ENCODE results near the gene TMPRSS2.

TMPRSS2 gene

DNA sequence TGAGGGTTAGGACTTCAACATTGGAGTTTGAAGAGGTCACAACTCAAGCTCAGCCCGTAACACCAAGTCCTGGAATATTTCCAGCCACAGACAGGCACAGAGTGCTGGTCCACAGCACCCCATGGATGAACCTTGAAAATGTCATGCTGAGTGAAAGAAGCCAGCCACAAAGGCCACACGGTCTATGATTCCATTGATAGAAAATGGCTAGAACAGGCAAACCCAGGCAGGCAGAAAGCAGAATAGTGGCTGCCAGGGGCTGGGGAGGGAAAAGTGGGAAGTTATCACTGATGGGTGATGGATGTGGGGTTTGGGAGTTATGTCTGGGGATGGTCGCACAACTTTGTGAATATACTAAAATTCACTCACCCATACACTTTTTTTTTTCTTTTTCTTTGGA, 60.6 kb downstream of the TMPRSS2 start:
- no peak for DNase-seq (ENCODE audit: low spot score)

DNA sequence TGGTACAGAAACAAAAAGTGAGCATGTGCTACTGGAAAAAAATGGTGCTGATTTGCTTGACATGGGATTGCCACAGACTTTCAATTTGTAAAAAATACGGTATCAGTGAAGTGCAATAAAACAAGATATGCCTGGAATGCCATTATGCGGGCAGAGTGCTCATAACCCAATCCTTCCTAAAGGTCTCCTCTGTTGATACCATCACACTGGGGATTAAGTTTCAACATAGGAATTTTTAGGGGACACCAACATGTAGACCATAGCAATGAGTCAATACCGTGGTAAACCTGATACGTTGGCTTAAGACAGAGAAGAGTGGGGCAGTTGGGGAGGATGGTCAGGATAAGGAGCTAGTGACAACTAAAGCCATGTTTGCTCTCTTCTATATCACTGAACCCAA, 61.4 kb downstream of the TMPRSS2 start:
- DNase-seq (ENCODE audit: low spot score): peak; percentile 55

DNA sequence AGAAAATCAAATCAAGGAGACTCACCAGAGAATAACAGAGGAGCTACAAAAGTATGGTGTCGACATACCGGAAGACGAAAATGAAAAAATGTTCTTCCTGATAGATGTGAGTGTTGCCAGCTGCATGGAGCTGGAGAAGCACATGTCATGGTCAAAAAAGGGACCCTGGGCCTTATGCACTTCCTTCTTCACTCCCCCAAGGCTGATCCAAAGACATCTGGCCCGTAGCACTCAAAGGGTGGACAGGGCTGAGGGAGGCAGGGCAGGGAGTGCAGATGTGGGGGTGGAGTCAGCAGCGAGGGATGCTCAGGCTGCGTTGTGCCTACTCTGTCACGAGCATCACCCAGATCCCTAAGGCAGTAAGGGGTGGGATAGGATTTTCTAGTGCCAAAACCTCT, 62.5 kb downstream of the TMPRSS2 start:
- no peak for DNase-seq (ENCODE audit: low spot score)

DNA sequence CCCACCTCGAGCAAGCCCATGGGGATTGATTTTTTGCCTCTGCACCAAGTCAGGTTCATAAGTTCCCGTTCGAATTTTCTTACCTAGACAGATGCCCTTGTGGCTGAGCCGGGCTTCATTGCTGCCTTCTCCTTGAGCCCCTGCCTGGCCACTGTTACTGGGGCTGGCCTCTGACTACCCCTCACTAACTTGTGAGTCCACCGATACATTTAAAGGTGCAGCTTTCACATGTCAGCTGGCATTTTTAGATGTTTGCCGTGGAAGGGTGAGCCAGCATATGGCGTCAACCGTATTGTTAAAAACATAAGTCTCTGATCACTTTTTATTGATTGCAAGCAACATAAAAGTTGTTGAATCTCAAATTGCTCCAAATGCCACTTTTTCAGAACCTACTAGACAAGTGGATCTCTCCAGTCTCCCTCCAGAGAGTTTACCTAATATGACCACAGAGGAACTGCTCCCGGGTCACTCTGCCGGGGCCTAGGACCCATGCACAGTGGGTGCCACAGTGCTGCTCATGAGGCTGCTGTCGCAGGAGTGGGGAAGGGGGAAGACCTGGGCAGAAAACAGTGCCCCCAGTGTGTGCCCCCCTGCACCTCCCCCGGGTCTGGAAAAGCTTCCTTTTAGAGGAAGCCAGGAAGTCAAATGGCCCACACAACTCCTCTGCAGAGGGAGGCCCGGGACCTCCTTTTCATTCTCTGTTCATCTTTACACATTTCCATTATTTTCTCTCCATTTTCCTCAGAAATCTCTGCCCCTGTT, 63.1 kb downstream of the TMPRSS2 start:
- DNase-seq (ENCODE audit: low spot score): no peak

DNA sequence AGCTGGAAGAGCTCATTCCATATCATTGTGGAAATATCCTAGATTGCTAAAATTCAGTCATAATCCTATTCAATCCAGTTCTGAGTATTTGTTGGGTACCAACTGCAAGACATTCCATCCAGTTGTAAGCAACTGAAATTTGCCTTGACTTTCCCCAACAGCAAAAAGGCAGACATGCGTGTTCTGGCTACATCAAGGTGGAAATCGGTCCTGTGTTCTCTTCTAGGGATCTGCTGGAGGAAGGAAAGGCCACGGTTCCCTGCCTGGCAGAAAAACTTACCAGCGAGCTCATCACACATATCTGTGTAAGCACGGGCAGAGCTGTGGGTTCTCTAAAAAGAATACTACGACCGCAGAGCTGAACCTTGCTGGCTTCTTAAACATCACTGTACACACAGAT, 64.4 kb downstream of the TMPRSS2 start:
- no peak for DNase-seq (ENCODE audit: low spot score)

DNA sequence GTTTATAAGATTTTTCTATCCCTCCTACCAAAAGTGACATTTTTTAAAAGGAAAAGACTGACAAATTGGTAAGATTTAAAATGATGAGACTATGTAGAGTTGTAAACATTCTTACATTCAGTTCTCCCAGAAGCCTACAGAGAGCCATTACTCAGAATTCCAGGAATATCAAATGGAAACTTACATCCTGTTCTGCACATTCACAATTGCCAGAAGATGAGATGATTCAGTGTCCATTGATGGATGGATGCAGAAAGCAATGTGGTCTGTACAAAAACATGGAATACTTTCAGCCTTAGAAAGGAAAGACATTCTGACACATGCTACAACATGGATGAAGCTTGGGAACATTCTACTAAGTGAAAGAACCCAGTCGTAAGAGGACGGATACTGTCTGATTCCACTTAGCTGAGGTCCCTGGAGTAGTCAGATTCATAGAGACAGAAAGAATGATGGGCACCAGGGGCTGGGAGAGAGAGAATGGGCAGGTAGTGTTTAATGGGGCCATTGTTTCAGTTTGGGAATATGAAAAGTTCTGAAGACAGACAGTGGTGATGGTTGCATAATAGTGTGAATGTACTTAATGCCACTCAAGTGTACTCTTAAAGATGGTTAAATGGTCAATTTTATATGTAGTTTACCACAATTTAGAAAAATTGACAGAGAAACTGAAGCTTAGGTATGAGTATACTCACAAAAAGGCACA, 65.3 kb downstream of the TMPRSS2 start:
- DNase-seq (ENCODE audit: low spot score): no peak

DNA sequence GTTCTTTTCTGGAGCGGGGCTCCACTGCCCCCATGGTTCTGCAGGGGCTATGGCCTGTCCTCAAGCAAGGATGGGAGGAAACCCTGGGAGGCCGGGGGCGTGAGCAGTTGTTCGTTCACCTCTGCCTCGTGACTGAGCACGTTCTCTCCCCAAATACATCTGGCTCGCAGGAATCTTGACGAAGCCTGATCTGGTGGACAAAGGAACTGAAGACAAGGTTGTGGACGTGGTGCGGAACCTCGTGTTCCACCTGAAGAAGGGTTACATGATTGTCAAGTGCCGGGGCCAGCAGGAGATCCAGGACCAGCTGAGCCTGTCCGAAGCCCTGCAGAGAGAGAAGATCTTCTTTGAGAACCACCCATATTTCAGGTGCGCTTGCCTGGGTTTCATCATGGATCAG, 66.4 kb downstream of the TMPRSS2 start:
- DNase-seq (ENCODE audit: low spot score): no peak

DNA sequence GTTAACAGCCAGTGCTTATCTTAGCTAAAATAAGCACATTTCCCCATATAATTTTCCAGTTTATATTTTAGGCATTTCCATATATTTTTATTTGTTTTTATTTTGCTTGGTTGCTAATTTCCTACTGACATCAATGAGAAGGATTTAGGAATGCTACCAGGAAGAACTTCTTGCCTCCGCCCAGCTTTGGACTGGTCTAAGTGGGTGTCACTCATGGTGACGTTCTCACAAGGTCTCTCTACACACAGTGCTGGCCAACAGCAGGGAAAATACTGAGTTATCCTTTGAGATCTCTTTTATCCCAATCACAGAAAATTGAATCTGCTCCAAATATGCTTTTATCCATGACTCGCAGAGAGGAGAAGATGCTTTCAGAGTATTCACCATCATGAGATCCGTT, 68.7 kb downstream of the TMPRSS2 start:
- DNase-seq (ENCODE audit: low spot score): no peak

DNA sequence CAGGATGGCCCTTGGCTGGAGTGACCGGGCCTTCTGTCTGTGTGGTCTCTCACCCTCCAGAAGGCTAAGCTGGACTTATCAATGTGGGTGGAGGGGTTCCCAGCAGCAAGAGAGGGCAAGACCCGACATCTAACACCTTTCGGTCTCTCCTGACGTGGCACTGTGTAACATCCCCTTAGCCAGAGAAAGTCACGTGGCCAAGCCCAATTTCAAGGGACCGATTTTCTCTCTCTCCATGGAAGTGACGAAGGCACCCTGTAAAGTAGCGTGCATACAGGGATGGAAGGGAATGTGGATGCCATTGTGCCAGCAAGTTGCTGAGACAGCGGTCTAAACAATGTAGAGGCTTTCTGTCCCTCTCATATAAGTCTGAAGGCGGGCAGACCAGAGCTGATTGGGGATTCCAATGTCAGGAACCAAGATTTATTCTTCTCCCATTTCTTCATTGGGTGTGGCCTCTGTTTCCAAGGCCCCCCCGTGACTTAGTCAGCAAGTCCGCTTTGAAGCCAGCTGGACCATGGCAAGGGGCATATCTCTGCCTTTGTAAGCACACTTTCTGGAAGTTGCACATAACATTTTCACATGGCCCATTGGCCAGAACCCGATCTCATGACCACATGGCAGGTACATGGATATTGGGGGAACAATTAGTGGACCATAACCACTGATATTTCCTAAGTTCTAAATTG, 69.4 kb downstream of the TMPRSS2 start:
- no peak for DNase-seq (ENCODE audit: low spot score)

DNA sequence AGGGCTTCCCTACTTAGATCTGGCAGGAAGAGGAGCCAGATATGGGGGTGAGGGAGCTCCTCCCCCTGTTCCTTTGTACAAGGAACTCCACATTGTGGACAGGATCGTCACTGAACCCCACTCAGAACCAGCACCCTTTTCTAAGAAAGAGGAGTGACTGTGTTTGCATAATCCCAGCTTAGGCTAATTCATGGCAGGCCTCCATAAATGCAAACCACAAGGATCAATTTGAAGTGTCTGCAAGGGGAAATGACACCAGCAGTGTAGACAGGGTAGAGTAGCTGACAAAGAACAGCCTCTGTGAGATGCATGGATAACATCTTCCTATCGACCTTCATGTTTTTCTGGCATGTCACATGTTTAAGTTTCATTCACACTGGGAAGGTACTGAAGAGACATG, 70.2 kb downstream of the TMPRSS2 start:
- DNase-seq (ENCODE audit: low spot score): no peak

DNA sequence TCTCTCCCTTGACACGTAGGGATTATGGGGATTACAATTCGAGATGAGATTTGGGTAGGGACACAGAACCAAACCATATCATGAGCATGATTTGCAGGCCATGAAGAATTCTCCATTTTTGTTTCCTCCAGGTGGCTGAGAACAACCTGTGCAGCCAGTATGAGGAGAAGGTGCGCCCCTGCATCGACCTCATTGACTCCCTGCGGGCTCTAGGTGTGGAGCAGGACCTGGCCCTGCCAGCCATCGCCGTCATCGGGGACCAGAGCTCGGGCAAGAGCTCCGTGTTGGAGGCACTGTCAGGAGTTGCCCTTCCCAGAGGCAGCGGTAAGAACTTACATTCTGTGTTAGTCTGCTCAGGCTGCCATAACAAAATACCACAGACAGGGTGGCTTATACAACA, 72.3 kb downstream of the TMPRSS2 start:
- no peak for DNase-seq (ENCODE audit: low spot score)

DNA sequence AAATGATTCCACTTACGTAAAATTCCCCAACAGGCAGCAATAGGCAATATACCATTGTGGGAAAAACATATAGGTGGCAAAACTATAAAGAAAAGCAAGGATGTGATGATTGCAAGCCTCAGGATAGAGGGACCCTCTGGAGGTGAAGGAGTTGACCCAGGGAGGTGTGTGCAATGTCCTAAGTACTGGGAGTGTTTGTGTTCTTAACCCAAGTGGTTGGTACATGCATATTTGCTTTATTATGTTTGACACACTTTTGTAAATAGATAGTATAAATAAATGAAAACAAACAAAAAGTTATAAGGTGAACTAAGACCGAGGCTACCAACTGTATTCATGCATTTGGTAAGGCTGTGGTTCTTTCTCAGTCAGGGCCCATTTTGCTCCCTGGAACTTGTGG, 74.4 kb downstream of the TMPRSS2 start:
- no peak for DNase-seq (ENCODE audit: low spot score)

DNA sequence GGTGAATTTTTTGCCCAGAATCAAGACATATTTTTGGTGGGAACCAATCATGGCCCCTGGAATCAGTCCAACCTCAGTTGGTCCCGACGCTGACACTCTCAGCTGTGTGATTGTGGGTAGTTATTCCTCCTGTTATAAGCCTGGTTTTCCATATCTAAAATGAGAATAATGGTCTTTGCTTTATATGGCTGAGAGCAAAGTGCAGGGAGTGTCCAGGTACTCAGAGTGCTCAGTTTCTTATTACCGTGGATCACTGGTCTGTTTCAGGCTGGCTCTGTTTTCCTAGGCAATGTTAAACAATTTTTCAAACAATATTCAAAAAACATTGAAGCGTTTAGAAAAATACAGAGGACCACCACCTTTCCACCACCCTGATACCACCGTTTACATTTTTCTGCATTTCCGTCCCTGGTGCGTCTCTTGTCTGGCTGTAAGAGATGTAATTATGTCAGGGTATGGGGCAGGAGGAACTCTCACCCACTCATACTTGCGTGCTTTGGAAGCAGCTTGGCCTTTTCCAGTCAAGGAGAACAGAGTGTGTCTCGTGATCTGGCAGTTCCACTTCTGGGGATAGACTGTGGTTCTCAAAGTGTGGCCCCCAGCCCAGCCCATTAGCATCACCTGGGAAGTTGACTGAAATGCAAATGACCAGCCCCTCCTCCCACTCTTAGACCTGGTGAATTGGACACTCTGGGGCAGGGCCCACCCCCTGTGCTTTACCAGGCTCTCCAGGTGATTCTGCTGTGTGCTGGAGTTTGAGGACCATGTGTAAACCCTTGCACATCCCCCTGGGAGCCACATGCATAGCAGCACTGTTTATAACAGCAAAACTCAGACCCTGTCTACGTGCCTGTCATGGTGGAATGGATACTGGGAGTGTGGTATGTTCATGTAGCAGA, 75.1 kb downstream of the TMPRSS2 start:
- no peak for DNase-seq (ENCODE audit: low spot score)

DNA sequence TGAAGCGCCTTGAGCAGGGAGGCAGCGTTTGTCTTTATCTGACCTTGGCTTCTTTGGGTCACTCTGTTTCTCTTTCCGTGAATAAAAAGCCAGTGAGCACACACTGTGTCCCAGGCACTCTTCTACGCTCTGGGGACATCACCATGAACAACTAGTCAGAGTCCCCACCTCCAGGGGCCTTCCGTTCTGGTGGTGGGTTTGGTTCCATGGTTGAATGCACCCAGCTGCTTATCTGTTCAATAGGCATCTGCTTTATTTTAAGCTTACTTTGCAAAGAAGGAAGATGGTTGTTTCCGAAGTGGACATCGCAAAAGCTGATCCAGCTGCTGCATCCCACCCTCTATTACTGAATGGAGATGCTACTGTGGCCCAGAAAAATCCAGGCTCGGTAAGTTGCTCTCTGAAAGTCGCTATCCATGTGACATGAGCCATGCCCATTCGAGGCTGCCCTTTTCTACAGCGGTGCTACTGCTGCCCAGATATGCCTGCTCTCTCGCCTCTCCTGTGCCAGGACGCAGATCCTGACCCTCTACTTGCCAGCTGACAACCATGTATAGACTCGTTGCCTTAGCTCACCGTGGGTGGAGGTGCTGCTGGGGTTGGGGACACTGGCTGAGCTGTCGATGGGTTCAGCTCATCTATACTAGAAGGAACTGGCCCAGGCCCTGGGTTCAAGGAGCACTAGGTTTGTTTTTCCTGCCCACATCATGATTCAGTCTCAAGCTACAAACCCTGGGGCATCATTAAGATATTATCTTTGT, 76.0 kb downstream of the TMPRSS2 start:
- DNase-seq (ENCODE audit: low spot score): no peak

DNA sequence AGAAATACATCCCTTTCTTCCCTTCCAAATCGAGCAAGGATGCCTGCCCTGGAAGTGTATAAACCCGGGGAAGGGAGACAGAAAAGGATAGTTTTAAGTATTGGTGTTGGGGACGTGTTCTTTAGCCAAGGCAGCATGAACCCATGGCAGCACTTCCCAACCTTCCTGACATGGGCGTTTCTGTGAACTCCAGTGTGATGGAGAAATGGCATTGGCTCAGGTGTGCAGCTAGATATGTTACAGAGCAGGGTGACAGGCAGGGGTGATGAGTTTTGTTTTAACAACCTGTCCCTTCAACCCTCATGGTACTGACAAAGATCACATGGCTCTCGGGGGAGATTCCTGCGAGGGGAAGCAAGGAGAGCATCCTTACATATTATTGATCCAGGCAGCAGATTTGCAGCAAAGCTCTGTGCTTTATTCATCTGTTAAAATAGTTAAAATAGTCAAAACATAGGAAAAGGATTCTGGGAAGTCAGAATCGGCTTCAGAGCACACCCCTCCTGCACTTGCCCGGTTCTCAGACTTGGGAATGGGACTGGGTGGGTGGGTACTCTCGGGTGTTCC, 78.0 kb downstream of the TMPRSS2 start:
- no peak for DNase-seq (ENCODE audit: low spot score)

DNA sequence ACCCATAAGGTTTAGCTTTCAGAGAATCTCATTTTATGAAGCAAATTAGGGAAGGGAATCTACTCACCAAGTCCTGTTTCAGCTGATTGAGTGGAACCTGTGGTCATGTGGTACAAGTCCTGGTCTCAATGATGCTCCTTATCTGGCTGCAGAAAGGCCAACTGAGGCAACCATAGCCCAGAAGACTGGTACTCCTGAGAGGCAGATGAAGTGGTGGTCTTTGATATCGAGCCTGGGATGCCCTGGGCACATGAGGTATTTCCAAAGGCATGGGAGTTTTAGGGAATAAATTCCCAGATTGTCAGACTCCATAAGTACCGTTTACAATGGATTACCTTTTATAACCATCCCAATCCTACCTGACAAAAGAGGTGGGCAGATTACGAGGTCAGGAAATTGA, 78.7 kb downstream of the TMPRSS2 start:
- DNase-seq (ENCODE audit: low spot score): no peak

DNA sequence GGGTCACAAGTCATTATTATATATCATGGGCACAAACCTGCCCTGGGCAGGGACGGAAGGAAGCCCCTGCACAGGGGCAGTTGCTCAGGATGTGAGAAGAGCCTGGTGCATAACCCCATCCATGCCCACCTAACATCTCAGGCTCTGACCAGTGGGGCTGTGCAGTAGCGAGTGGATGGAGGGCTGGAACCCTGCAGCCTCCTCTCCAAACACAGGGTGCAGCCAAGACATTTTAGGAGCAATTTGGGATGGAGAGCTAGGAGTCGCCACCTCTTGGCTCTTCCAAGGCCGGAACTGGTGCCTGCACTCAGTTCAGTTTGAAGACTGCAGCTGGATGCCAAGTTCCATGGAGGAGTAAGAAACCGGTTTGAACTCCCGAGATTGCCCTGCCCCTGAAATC, 79.1 kb downstream of the TMPRSS2 start:
- no peak for DNase-seq (ENCODE audit: low spot score)

DNA sequence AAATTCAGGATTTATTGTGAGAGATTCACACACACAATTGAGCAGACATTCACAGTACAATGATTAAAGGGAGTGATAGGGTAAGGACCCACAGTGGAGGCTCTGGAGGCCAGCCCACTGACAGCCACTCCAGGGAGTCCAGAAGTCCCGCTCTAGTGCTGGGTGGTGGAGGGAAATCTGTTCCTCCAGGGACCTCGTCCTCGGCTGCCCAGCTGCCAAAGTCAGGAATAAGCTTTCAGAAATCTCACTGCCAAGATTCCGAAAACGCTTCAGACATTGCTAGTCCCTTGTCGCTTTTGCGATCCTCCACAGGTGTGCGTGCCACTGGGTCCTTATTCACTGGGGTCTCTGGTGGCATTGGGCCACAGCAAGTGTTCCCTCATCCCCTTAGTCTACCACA, 79.6 kb downstream of the TMPRSS2 start:
- DNase-seq (ENCODE audit: low spot score): no peak

DNA sequence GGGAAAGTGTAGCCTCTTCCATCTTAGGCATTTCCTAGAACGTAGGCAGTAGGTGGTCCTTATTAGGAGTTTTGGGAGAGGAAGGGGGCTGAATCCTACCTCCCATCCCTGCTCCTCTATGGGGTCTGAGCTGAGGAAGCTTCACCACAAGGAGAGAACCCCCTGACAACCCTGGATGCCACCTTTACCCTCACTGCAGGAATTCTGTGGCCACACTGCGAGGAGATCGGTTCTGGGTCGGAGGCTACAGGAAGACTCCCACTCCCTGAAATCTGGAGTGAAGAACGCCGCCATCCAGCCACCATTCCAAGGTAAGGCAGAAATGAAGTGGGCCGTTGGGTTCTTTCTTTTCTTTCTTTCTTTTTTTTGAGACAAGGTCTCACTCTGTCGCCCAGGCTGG, 80.4 kb downstream of the TMPRSS2 start:
- no peak for DNase-seq (ENCODE audit: low spot score)

DNA sequence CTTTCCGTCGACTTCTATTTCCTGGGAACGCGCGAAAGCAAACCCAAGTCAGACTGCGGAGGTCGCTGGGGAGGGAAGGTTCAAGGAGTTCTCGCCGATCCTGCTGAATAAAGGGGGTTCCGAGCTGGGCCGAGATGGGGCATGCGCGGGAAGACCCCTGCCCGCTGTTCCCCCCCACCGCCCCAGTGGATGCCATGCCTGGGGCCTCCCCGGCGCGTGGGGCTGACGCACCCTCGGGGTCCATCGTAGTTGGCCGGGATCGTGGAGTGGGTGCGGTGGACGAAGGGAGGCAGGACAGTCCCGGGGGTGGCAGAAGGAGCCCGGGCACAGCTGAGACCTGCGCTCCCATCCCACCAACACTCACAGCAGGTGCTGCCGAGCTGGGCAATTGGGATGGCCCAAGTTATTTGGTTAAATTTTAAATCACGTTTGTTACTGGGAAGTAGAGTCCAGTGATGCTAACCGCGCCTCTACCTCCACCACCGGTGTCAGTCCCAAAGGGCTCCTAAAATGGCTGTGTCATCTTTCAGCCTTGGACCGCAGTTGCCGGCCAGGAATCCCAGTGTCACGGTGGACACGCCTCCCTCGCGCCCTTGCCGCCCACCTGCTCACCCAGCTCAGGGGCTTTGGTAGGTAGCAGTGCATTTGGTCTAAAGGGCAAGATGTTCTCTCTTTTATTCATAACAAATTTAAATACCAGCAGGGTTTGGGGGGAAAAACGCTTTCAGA, 81.1 kb downstream of the TMPRSS2 start:
- DNase-seq (ENCODE audit: low spot score): no peak

All from LoVo (cell line).